ENCODE results near the gene PRKCE. TPM values are rescaled to one million over a fixed set of nuclear protein-coding genes. Genes with fewer than 3 reads are reported as not detected.

PRKCE gene
- polyA plus RNA-seq, 1 experiment = 16.7 TPM

DNA sequence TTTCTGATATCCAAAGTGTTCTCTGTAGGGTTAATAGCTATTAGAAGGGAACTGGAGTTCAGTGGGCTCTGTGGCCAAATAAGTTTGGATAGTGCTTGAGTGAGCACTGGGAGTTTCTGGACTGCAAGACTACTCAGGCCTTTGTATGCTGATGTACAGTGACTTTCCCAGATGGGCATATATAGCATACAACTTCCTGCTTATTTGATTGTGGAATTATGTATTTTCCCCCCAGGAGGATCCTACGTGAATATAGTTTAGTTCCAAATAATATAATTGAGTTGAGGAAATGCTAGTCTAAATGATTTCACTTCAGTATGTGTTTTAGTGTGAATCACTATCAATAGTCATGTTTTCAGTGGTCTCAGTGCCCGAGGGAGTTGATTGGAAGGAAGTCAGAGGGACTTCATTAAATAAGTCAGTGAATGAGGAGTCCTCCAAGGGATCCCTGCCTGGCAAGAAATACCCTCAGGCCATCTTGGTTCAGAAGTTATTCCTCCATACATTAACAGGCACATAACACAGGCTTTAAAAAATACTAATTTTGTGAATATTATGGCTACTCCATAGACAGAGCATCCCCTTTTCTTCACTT, 251.4 kb downstream of the PRKCE start:
- no peaks in the 10 kb centered on the region for H3K9me3 ChIP-seq (ENCODE audit: control insufficient read depth, insufficient read depth, low read length)
- no peaks in the 10 kb centered on the region for H3K27me3 ChIP-seq (ENCODE audit: control insufficient read depth, insufficient read depth, low read length)
- H3K27ac ChIP-seq (ENCODE audit: low read depth, low read length) = no peak overlapping the region
- no peak overlapping the region for H3K4me3 ChIP-seq (ENCODE audit: low read depth, low read length)
- TF ChIP-seq, protein P1, sequence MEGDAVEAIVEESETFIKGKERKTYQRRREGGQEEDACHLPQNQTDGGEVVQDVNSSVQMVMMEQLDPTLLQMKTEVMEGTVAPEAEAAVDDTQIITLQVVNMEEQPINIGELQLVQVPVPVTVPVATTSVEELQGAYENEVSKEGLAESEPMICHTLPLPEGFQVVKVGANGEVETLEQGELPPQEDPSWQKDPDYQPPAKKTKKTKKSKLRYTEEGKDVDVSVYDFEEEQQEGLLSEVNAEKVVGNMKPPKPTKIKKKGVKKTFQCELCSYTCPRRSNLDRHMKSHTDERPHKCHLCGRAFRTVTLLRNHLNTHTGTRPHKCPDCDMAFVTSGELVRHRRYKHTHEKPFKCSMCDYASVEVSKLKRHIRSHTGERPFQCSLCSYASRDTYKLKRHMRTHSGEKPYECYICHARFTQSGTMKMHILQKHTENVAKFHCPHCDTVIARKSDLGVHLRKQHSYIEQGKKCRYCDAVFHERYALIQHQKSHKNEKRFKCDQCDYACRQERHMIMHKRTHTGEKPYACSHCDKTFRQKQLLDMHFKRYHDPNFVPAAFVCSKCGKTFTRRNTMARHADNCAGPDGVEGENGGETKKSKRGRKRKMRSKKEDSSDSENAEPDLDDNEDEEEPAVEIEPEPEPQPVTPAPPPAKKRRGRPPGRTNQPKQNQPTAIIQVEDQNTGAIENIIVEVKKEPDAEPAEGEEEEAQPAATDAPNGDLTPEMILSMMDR (IDR thresholded peaks at IDR 0.05; ENCODE audit: low read depth, low read length) = no peak
- POLR2A ChIA-PET = no interaction called here
- CTCF ChIA-PET = interaction anchor here (1.2 kb wide), 1 partner anchor 8 kb away, joined by 3 read pairs; no protein-coding TSS in a partner anchor
- no peak for DNase-seq (ENCODE audit: low read depth, low spot score)

DNA sequence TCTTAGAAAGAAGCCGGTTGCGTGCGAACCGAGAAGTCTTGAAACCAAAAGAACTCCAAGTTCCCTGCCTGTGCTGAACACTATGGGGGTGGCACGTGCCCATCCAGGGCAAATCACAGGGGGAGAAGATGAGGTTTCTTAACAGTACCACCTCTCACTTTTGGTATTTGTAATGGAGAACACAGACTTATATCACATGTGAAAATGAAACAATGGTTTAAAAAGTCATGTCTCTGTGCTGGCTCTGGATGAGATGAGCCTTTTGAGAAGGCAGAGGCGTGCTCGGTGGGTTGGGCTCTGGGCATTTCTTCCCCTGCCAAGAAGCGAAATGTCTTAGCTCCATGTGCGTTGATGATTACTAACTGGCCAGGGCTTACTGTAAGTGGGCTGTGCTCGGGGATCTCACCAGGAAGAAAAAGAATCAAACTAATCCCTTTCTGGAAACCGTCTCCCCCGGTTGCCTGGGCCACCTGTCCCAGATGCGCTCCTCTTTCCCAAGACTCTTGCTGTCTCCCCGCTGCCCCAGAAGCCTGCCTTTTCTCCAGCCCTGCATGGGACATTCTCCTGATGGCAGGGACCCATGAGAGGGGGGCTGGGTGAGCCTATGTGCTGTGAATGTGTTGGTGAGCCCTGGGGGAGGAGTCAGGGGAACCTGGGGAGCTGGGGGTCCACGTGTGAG, 252.9 kb downstream of the PRKCE start:
- ChIA-PET POLR2A (no interaction called here), CTCF (interaction anchor here (1.4 kb wide), 1 partner anchor 12 kb away, joined by 3 read pairs; no protein-coding TSS in a partner anchor)
- TF ChIP-seq, protein P1 (IDR thresholded peaks at IDR 0.05; ENCODE audit: low read depth, low read length) = no peak
- Histone ChIP-seq H3K4me3 (ENCODE audit: low read depth, low read length) (no peak overlapping the region), H3K27me3 (ENCODE audit: control insufficient read depth, insufficient read depth, low read length) (no peaks in the 10 kb centered on the region), H3K27ac (ENCODE audit: low read depth, low read length) (no peak overlapping the region), H3K9me3 (ENCODE audit: control insufficient read depth, insufficient read depth, low read length) (no peaks in the 10 kb centered on the region)
- no peak for DNase-seq (ENCODE audit: low read depth, low spot score)

DNA sequence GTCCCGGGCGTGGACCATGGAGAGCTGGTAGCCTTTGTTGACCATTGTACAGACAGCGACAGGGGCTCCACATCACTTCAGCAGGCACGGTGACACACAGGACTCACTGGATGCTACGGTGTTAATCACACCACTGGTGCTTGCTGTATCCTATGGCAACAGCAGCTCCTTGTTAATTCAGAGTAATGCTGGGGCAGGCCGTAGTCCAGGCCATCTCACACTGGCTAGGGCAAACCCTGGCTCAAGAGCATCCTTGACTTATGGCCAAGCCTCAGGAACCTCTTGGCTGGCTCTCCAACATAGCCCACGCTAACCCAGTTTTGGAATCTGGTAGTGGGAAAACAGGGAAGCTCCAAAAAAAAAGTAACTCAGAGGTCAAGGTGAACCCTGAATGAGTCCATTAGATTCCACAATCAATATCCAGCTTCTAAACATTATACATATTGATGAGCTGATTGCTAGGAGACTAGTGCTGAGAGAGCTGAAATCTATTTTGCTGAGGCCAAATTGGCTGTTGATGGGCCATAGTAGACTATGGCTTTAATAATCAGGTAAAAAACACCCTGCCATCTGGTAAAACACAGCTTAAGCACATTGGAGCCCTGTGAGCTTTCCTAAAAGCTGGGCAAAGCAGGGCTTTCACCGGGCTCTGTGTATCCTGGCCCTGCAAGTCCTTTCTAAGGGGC, 253.6 kb downstream of the PRKCE start:
- ChIA-PET POLR2A (no interaction called here), CTCF (interaction anchor here (1.4 kb wide), 1 partner anchor 13 kb away, joined by 3 read pairs; no protein-coding TSS in a partner anchor)
- H3K9me3 ChIP-seq (ENCODE audit: control insufficient read depth, insufficient read depth, low read length) = no peaks in the 10 kb centered on the region
- DNase-seq (ENCODE audit: low read depth, low spot score) = no peak
- no peaks in the 10 kb centered on the region for H3K27me3 ChIP-seq (ENCODE audit: control insufficient read depth, insufficient read depth, low read length)
- H3K4me3 ChIP-seq (ENCODE audit: low read depth, low read length) = no peak overlapping the region
- TF ChIP-seq, protein P1 (IDR thresholded peaks at IDR 0.05; ENCODE audit: low read depth, low read length) = no peak
- no peak overlapping the region for H3K27ac ChIP-seq (ENCODE audit: low read depth, low read length)

DNA sequence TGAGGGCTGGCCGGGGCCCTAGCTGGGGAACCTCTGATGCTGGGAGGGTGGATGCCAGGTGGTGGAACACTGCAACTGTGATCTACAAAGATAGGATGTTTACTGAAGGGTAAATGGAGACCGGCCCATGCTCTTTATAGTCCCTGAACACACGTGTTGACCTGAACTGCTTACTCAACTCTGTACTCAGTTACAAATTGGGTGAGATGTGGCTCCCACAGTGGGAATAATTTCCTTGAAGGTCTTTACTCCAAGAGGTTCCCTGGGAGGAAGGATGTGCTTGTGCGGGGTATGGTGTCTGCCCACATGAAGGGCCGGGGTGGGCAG, 254.1 kb downstream of the PRKCE start:
- no peaks in the 10 kb centered on the region for H3K27me3 ChIP-seq (ENCODE audit: control insufficient read depth, insufficient read depth, low read length)
- DNase-seq (ENCODE audit: low read depth, low spot score) = no peak
- ChIA-PET POLR2A (no interaction called here), CTCF (no interaction called here)
- no peak overlapping the region for H3K27ac ChIP-seq (ENCODE audit: low read depth, low read length)
- TF ChIP-seq, protein P1 (IDR thresholded peaks at IDR 0.05; ENCODE audit: low read depth, low read length) = no peak
- H3K4me3 ChIP-seq (ENCODE audit: low read depth, low read length) = no peak overlapping the region
- H3K9me3 ChIP-seq (ENCODE audit: control insufficient read depth, insufficient read depth, low read length) = no peaks in the 10 kb centered on the region

DNA sequence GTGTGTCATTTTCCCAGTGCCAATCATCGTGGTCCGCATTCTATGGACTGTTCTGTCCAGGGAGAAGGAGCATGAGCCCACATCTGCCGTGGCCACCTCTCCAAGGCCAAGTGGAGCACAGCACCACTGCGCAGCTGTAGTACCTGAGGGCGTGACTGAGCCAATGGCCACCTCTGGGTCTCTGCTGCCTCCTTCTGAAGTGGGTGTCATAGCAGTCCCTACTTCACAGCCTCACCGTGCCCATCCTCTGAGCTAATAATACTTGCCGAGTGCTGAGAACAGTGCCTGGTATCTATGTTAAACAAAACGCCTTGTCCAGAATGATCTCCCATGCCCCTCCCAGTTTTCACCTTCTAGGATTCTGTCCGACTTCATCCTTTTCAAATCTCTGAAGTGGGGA, 256.1 kb downstream of the PRKCE start:
- Histone ChIP-seq H3K9me3 (ENCODE audit: control insufficient read depth, insufficient read depth, low read length) (no peaks in the 10 kb centered on the region), H3K4me3 (ENCODE audit: low read depth, low read length) (no peak overlapping the region), H3K27me3 (ENCODE audit: control insufficient read depth, insufficient read depth, low read length) (no peaks in the 10 kb centered on the region), H3K27ac (ENCODE audit: low read depth, low read length) (peak overlapping the region; percentile 11)
- no peak for DNase-seq (ENCODE audit: low read depth, low spot score)
- CTCF ChIA-PET = interaction anchor here (0.6 kb wide), 1 partner anchor 25 kb away, joined by 4 read pairs; no protein-coding TSS in a partner anchor
- TF ChIP-seq, protein P1 (IDR thresholded peaks at IDR 0.05; ENCODE audit: low read depth, low read length) = no peak
- POLR2A ChIA-PET = interaction anchor here (0.6 kb wide), 1 partner anchor 257 kb away, joined by 3 read pairs; no protein-coding TSS in a partner anchor
